Panc1 (cell line): ENCODE measurements around the gene DLEU7. TPM values are rescaled to one million over a fixed set of nuclear protein-coding genes. Genes with fewer than 3 reads are reported as not detected.

Experiments
- ATAC-seq: fragments of 200-7000 bp; cut with Tn5 transposase; 2 replicates; pipeline ENCODE4 v1.9.1; 2020; ENCODE audit warnings: mild to moderate bottlenecking, moderate library complexity
- BruUV-seq: library from RNA; stranded (reverse); fragments of 400-500 nt; replicated peaks from 2 replicates; lab custom pipeline; 2021; lab: Mats Ljungman, UMichigan
- CTCF ChIA-PET: fragments of 300-600 bp; sonication (Branson Sonifier 250); formaldehyde crosslinking; loops from one replicate; lab custom pipeline; 2022; ENCODE audit warnings: antibody characterized with exemption; lab: Charles Lee
- POLR2A ChIA-PET: fragments of 300-600 bp; sonication (Branson Sonifier 250); formaldehyde crosslinking; loops from one replicate; lab custom pipeline; 2022; ENCODE audit warnings: antibody characterized with exemption; lab: Charles Lee
- DNase-seq: peaks from one replicate; pipeline ENCODE4 v3.0.0-alpha.2; 2010; ENCODE audit warnings: low read depth, low spot score
- H3K27ac ChIP-seq: 2 replicates; pipeline ENCODE4 v1.5.1; 2011; ENCODE audit warnings: mild to moderate bottlenecking, low read length, inconsistent platforms
- H3K27me3 ChIP-seq: fragments of 200-500 bp; sonication (Bioruptor generic); 2 replicates; pipeline ENCODE4 v1.6.0; 2014; ENCODE audit warnings: low read length, inconsistent platforms; ENCODE audit not compliant: control insufficient read depth, insufficient read depth
- H3K36me3 ChIP-seq: fragments of 200-500 bp; sonication (Bioruptor generic); 2 replicates; pipeline ENCODE4 v1.5.1; 2014; ENCODE audit warnings: inconsistent platforms, mild to moderate bottlenecking, low read length, moderate library complexity; ENCODE audit not compliant: control insufficient read depth, insufficient read depth
- H3K4me1 ChIP-seq: 2 replicates; pipeline ENCODE4 v1.5.1; 2011; ENCODE audit warnings: inconsistent platforms, mild to moderate bottlenecking, low read length, moderate library complexity; ENCODE audit not compliant: control insufficient read depth, insufficient read depth
- H3K4me3 ChIP-seq, 2 experiments: 2 replicates each; pipeline ENCODE4 v1.5.1; 2011 to 2012; ENCODE audit warnings: low read depth in 2 of 2, low read length in 2 of 2, mild to moderate bottlenecking in 2 of 2, inconsistent platforms in 1 of 2, moderate library complexity in 1 of 2
- H3K9me3 ChIP-seq: fragments of 200-500 bp; sonication (Bioruptor generic); 2 replicates; pipeline ENCODE4 v1.5.1; 2014; ENCODE audit warnings: low read depth, mild to moderate bottlenecking, inconsistent platforms, low read length, moderate library complexity; ENCODE audit not compliant: control insufficient read depth, insufficient read depth
- POLR2AphosphoS5 ChIP-seq: IDR thresholded peaks from 2 replicates; pipeline ENCODE4 v1.6.1; 2012; ENCODE audit warnings: mild to moderate bottlenecking, low read depth, low read length, moderate library complexity
- REST ChIP-seq, 2 experiments: IDR thresholded peaks; 2 replicates each; pipeline ENCODE4 v1.6.1; 2011 to 2012; ENCODE audit warnings: low read depth in 2 of 2, control low read depth in 1 of 2, low read length in 1 of 2, mild to moderate bottlenecking in 1 of 2, moderate library complexity in 1 of 2; ENCODE audit not compliant: insufficient read depth in 1 of 2
- SIN3A ChIP-seq: IDR thresholded peaks from 2 replicates; pipeline ENCODE4 v1.6.1; 2012; ENCODE audit warnings: low read depth, mild to moderate bottlenecking, low read length, moderate library complexity, borderline replicate concordance; ENCODE audit not compliant: insufficient read depth
- TCF7L2 ChIP-seq: IDR thresholded peaks from 2 replicates; pipeline ENCODE4 v1.6.1; 2011; ENCODE audit warnings: mild to moderate bottlenecking, low read depth, low read length, inconsistent platforms
- in situ Hi-C: cut with HindIII; loops from 2 replicates; pipeline ENCODE4 v1.10.0; 2016; ENCODE audit warnings: low sequenced_read_pairs, low pct_unique_long_range_greater_than_20kb
- intact Hi-C: fragments of 100-400 bp; cut with micrococcal nuclease; formaldehyde crosslinking; loops from one replicate; pipeline ENCODE4 v1.10.0; 2022; ENCODE audit not compliant: unreplicated experiment
- total RNA-seq: library from RNA; stranded (reverse); gene quantifications from one replicate; pipeline ENCODE4 v1.2.1, GENCODE V29; 2021; ENCODE audit not compliant: unreplicated experiment
- TF ChIP-seq, protein P1 (sequence below): fragments of 450-650 bp; IDR thresholded peaks from 2 replicates; pipeline ENCODE4 v1.5.1; 2017; ENCODE audit warnings: mild to moderate bottlenecking

DLEU7 gene
- total RNA-seq, 1 experiment from 2014 or later = not detected

GRCh38 chr13:50829896-50830295, 13.6 kb downstream of the DLEU7 start:
- Histone ChIP-seq H3K36me3 (no peaks in the 10 kb centered on the region), H3K27ac (no peak overlapping the region), H3K4me3 (no peak overlapping the region), H3K4me1 (no peaks in the 10 kb centered on the region), H3K9me3 (no peaks in the 10 kb centered on the region), H3K27me3 (no peaks in the 10 kb centered on the region; the same call in 1 of the 2 replicates)
- CTCF ChIA-PET = no interaction called here
- intact Hi-C loops = no loop called here
- no peak for DNase-seq
- BruUV-seq = no TSS peak
- in situ Hi-C loops = no loop called here
- ATAC-seq = no peak
- POLR2A ChIA-PET = no interaction called here
- no peak for TF ChIP-seq TCF7L2
- no peak for TF ChIP-seq SIN3A

DNA sequence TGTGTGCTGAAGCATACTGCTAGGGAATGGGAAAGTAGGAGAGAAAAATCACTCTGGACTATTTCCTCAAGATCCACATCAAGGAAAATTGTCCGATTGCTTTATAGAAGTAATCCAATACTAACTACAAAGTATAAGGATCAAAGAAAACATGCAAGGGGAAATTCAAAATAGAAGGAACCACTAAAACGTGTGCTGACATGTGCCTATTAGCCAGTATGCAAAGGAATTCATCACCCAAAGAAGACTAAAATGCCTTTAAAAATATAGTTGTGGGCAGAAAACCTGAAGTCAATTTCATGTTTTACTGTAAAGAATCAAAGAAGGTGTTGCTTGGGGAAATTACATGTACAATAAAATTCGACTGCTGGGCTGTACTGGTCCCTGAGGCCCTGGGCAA, 14.3 kb downstream of the DLEU7 start:
- no TSS peak for BruUV-seq
- intact Hi-C loops (no loop called here), in situ Hi-C loops (no loop called here)
- POLR2A ChIA-PET = no interaction called here
- no peaks in the 10 kb centered on the region for H3K9me3 ChIP-seq
- no peak for TF ChIP-seq POLR2AphosphoS5
- TF ChIP-seq TCF7L2 = no peak
- TF ChIP-seq, protein P1, sequence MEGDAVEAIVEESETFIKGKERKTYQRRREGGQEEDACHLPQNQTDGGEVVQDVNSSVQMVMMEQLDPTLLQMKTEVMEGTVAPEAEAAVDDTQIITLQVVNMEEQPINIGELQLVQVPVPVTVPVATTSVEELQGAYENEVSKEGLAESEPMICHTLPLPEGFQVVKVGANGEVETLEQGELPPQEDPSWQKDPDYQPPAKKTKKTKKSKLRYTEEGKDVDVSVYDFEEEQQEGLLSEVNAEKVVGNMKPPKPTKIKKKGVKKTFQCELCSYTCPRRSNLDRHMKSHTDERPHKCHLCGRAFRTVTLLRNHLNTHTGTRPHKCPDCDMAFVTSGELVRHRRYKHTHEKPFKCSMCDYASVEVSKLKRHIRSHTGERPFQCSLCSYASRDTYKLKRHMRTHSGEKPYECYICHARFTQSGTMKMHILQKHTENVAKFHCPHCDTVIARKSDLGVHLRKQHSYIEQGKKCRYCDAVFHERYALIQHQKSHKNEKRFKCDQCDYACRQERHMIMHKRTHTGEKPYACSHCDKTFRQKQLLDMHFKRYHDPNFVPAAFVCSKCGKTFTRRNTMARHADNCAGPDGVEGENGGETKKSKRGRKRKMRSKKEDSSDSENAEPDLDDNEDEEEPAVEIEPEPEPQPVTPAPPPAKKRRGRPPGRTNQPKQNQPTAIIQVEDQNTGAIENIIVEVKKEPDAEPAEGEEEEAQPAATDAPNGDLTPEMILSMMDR = no peak
- TF ChIP-seq REST (IDR thresholded peaks at IDR 0.05; ENCODE audit: insufficient read depth in 1 of 2, low read depth in 2 of 2, low read length in 1 of 2) = no peak
- no peak for TF ChIP-seq SIN3A
- no peaks in the 10 kb centered on the region; the same call in 1 of the 2 replicates for H3K27me3 ChIP-seq
- no peak overlapping the region for H3K4me3 ChIP-seq
- no peak for DNase-seq
- H3K27ac ChIP-seq = no peak overlapping the region
- no peaks in the 10 kb centered on the region for H3K36me3 ChIP-seq
- ATAC-seq = no peak
- CTCF ChIA-PET = no interaction called here
- no peaks in the 10 kb centered on the region for H3K4me1 ChIP-seq

GRCh38 chr13:50826035-50826434, 17.5 kb downstream of the DLEU7 start:
- Histone ChIP-seq H3K27me3 (no peaks in the 10 kb centered on the region; the same call in 1 of the 2 replicates), H3K4me1 (no peaks in the 10 kb centered on the region), H3K27ac (no peak overlapping the region), H3K9me3 (no peaks in the 10 kb centered on the region), H3K4me3 (no peak overlapping the region), H3K36me3 (no peaks in the 10 kb centered on the region)
- DNase-seq (no peak), ATAC-seq (no peak)
- TF ChIP-seq POLR2AphosphoS5 = no peak
- no peak for TF ChIP-seq TCF7L2
- TF ChIP-seq REST (IDR thresholded peaks at IDR 0.05; ENCODE audit: insufficient read depth in 1 of 2, low read depth in 2 of 2, low read length in 1 of 2) = no peak
- TF ChIP-seq, protein P1 = no peak
- no peak for TF ChIP-seq SIN3A
- in situ Hi-C loops = no loop called here
- ChIA-PET CTCF (no interaction called here), POLR2A (no interaction called here)
- intact Hi-C loops = no loop called here
- BruUV-seq = no TSS peak
